ENCODE measurements around the gene DNMT3B. TPM values are rescaled to one million over a fixed set of nuclear protein-coding genes. Genes with fewer than 3 reads are reported as not detected.

DNMT3B gene
- polyA plus RNA-seq, 1 donor (not counting 4 experiments of a cell fraction or from before 2014, with no cell fraction given): 1.1 TPM

DNA sequence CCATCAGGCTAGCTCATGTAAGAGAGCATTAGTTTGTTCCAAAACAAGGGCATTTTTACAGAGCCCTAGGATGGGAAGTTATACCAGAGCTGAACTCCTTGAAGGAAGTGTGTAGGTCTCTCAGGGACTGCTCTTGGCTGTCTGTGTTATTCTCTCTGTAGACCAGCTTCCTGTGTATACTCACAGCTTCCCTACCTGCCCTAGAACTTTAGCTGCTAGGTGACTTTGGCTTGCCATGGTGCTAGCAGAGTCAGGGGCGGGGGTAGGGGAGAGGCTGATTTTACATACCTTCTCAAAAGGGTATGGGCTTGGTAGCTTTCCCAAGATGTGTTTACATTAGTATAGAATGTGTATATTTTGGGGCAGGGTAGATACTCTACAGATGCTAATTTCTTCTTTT, 75.0 kb downstream of the DNMT3B start:
- no peak overlapping the region for H3K4me2 ChIP-seq (ENCODE audit: control insufficient read depth, extremely low read depth, insufficient read depth, low read depth, low read length)
- H3K9me1 ChIP-seq (ENCODE audit: control insufficient read depth, extremely low read depth, insufficient read depth, low read length): no peaks in the 10 kb centered on the region
- no peaks in the 10 kb centered on the region for H3K4me1 ChIP-seq (ENCODE audit: control insufficient read depth, extremely low read depth, insufficient read depth, low read length)
- H3K9ac ChIP-seq (ENCODE audit: control insufficient read depth, extremely low read depth, insufficient read depth, low read length): no peak overlapping the region
- no peak for FAIRE-seq
- no peak for TF ChIP-seq EZH2 (IDR thresholded peaks at IDR 0.05; ENCODE audit: low read length)
- TF ChIP-seq, protein P1, sequence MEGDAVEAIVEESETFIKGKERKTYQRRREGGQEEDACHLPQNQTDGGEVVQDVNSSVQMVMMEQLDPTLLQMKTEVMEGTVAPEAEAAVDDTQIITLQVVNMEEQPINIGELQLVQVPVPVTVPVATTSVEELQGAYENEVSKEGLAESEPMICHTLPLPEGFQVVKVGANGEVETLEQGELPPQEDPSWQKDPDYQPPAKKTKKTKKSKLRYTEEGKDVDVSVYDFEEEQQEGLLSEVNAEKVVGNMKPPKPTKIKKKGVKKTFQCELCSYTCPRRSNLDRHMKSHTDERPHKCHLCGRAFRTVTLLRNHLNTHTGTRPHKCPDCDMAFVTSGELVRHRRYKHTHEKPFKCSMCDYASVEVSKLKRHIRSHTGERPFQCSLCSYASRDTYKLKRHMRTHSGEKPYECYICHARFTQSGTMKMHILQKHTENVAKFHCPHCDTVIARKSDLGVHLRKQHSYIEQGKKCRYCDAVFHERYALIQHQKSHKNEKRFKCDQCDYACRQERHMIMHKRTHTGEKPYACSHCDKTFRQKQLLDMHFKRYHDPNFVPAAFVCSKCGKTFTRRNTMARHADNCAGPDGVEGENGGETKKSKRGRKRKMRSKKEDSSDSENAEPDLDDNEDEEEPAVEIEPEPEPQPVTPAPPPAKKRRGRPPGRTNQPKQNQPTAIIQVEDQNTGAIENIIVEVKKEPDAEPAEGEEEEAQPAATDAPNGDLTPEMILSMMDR (optimal IDR thresholded peaks at IDR 0.05 in 1 of 3, IDR thresholded peaks at IDR 0.05 in 1 of 3, conservative IDR thresholded peaks at IDR 0.05 in 1 of 3; ENCODE audit: extremely low read depth in 1 of 3, insufficient read depth in 2 of 3, low read length in 3 of 3): no peak
- no peak overlapping the region for H3K4me3 ChIP-seq (ENCODE audit: control insufficient read depth in 2 of 3, extremely low read depth in 1 of 3, insufficient read depth in 2 of 3, low read depth in 1 of 3, low read length in 3 of 3)
- no peak overlapping the region for H2AFZ ChIP-seq (ENCODE audit: control insufficient read depth, low read length)
- H3K79me2 ChIP-seq (ENCODE audit: control insufficient read depth, insufficient read depth, low read length): peaks cover 51% of the 10 kb centered on the region
- DNase-seq (ENCODE audit: low read depth, low spot score): no peak
- no peak overlapping the region for H3K27ac ChIP-seq (ENCODE audit: control insufficient read depth, insufficient read depth, low read length)
- peaks cover 4% of the 10 kb centered on the region for H4K20me1 ChIP-seq (ENCODE audit: control insufficient read depth, extremely low read depth, insufficient read depth, low read length)
- no peaks in the 10 kb centered on the region for H3K27me3 ChIP-seq (ENCODE audit: control insufficient read depth, extremely low read depth, insufficient read depth, low read length)
- dilution Hi-C loops (cut with MboI; ENCODE audit: extremely low pct_ligation_motif_present, low sequenced_read_pairs): no loop called here
- H3K9me3 ChIP-seq (ENCODE audit: control insufficient read depth, low read depth, low read length): no peaks in the 10 kb centered on the region
- H3K36me3 ChIP-seq (ENCODE audit: control insufficient read depth in 2 of 2, extremely low read depth in 1 of 2, insufficient read depth in 2 of 2, low read length in 2 of 2): peaks cover 13 to 26% of the 10 kb centered on the region in 2 experiments

DNA sequence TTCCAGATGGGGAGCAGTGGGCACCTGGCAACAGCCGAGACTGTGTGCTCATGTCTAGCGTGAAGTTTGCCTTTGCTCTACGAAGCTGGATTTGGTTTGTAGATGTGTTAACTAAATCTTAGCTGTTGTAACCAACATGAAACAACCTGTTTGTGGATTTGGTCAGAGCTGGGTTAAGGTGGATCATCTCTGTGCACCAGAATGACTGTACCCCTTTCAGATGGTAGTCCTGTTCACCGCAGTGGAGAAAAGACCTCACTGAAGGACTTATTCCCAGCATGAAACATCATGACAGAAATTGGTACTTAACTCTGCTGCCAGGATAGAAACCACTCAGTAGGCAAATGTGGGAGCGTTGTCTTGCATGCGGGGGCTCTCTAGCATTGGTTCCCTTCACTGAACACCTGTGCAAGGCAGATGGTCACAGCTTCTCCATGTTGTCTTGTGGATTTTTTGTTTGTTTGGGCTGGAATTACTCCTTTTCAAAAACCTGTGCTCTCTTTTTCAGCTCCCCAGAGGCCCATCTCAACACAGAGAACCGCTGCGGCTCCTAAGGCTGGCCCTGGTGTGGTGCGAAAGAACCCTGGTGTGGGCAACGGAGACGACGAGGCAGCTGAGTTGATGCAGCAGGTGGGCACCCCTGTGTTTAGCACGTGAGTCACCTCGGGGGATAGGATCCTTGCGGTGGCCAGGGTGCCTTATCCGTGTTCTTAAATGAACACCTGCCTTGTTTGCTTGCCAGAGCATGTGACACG, 77.2 kb downstream of the DNMT3B start:
- Histone ChIP-seq H3K9me3 (ENCODE audit: control insufficient read depth, low read depth, low read length) (no peaks in the 10 kb centered on the region), H3K4me3 (ENCODE audit: control insufficient read depth in 2 of 3, extremely low read depth in 1 of 3, insufficient read depth in 2 of 3, low read depth in 1 of 3, low read length in 3 of 3) (no peak overlapping the region), H3K4me1 (ENCODE audit: control insufficient read depth, extremely low read depth, insufficient read depth, low read length) (no peaks in the 10 kb centered on the region), H3K79me2 (ENCODE audit: control insufficient read depth, insufficient read depth, low read length) (peaks cover 50% of the 10 kb centered on the region), H3K36me3 (ENCODE audit: control insufficient read depth in 2 of 2, extremely low read depth in 1 of 2, insufficient read depth in 2 of 2, low read length in 2 of 2) (peaks cover 13 to 21% of the 10 kb centered on the region in 2 experiments), H3K27ac (ENCODE audit: control insufficient read depth, insufficient read depth, low read length) (no peak overlapping the region), H3K9me1 (ENCODE audit: control insufficient read depth, extremely low read depth, insufficient read depth, low read length) (no peaks in the 10 kb centered on the region), H4K20me1 (ENCODE audit: control insufficient read depth, extremely low read depth, insufficient read depth, low read length) (peaks cover 4% of the 10 kb centered on the region), H3K4me2 (ENCODE audit: control insufficient read depth, extremely low read depth, insufficient read depth, low read depth, low read length) (no peak overlapping the region), H3K9ac (ENCODE audit: control insufficient read depth, extremely low read depth, insufficient read depth, low read length) (no peak overlapping the region), H2AFZ (ENCODE audit: control insufficient read depth, low read length) (no peak overlapping the region), H3K27me3 (ENCODE audit: control insufficient read depth, extremely low read depth, insufficient read depth, low read length) (no peaks in the 10 kb centered on the region)
- dilution Hi-C loops (cut with MboI; ENCODE audit: extremely low pct_ligation_motif_present, low sequenced_read_pairs): no loop called here
- FAIRE-seq (no peak), DNase-seq (ENCODE audit: low read depth, low spot score) (no peak)
- TF ChIP-seq EZH2 (IDR thresholded peaks at IDR 0.05; ENCODE audit: low read length): no peak
- TF ChIP-seq, protein P1 (optimal IDR thresholded peaks at IDR 0.05 in 1 of 3, IDR thresholded peaks at IDR 0.05 in 1 of 3, conservative IDR thresholded peaks at IDR 0.05 in 1 of 3; ENCODE audit: extremely low read depth in 1 of 3, insufficient read depth in 2 of 3, low read length in 3 of 3): no peak
